Transverse colon (tissue), 4 donors: Measurements from ENCODE around the gene RELN. TPM values are rescaled to one million over a fixed set of nuclear protein-coding genes. Genes with fewer than 3 reads are reported as not detected.

ENCODE experiments used
- DNase-seq: peaks from one replicate; pipeline ENCODE4 v3.0.0-alpha.2; 2019
- H3K27ac ChIP-seq, 4 donors: fragments of 200-600 bp; sonication (generic); 2 replicates each; pipeline ENCODE4 v1.5.1; 2016 to 2018; ENCODE audit warnings: inconsistent platforms in 4 of 4
- H3K27me3 ChIP-seq: fragments of 200-600 bp; sonication (generic); 2 replicates; pipeline ENCODE4 v1.5.1; 2017; ENCODE audit warnings: inconsistent platforms
- H3K36me3 ChIP-seq, 4 donors: fragments of 200-600 bp; sonication (generic); 2 replicates each; pipeline ENCODE4 v1.5.1; 2017 to 2019; ENCODE audit warnings: inconsistent platforms in 4 of 4
- H3K4me1 ChIP-seq, 4 donors: fragments of 200-600 bp; sonication (generic); 2 replicates each; pipeline ENCODE4 v1.5.1; 2017 to 2020; ENCODE audit warnings: inconsistent platforms in 4 of 4
- H3K4me3 ChIP-seq, 4 donors: fragments of 200-600 bp; sonication (generic); 1 replicate in 1 of 4; 2 replicates in 3 of 4; pipeline versions ENCODE4 v1.5.1 to v1.6.1; 2017 to 2019; ENCODE audit warnings: inconsistent platforms in 4 of 4
- H3K9me3 ChIP-seq, 2 donors: fragments of 200-600 bp; sonication (generic); 2 replicates each; pipeline ENCODE4 v1.5.1; 2017 to 2019; ENCODE audit warnings: inconsistent platforms in 2 of 2
- CTCF ChIP-seq, 5 experiments: fragments of 200-600 bp in 3 of 5; fragments of 450-650 bp in 2 of 5; sonication (generic) in 3 of 5; IDR thresholded peaks; 1 replicate in 2 of 5; 2 replicates in 3 of 5; pipeline ENCODE4 v1.5.1; 2016 to 2017; ENCODE audit warnings: antibody characterized with exemption in 5 of 5, inconsistent platforms in 3 of 5, mild to moderate bottlenecking in 2 of 5, moderate library complexity in 1 of 5
- EP300 ChIP-seq: sonication (generic); formaldehyde crosslinking; IDR thresholded peaks from one replicate; pipeline ENCODE4 v1.6.1; 2017; ENCODE audit warnings: antibody characterized with exemption, low read depth
- POLR2A ChIP-seq: fragments of 450-650 bp; IDR thresholded peaks from one replicate; pipeline ENCODE4 v1.6.1; 2016; ENCODE audit warnings: antibody characterized with exemption, mild to moderate bottlenecking, moderate library complexity
- POLR2AphosphoS5 ChIP-seq, 3 donors: sonication (generic); formaldehyde crosslinking; IDR thresholded peaks; one replicate each; pipeline ENCODE4 v1.6.1; 2016; ENCODE audit warnings: antibody characterized with exemption in 3 of 3
- WGBS, 2 donors: methylation state at CpG; one replicate each; pipeline ENCODE4 v1.1.5; 2018; ENCODE audit warnings: low coverage in 1 of 2; 5-methylcytosine and 5-hydroxymethylcytosine counted together
- in situ Hi-C, 4 donors: fragments of 200-750 bp; cut with MboI; loops; one replicate each; pipeline versions ENCODE4 v1.15.0 to v1.15.1; 2017; ENCODE audit warnings: low sequenced_read_pairs in 3 of 4, low pct_ligation_motif_present in 1 of 4, low pct_unique_long_range_greater_than_20kb in 1 of 4
- intact Hi-C: fragments of 100-400 bp; cut with DNase I; formaldehyde crosslinking; loops from one replicate; pipeline ENCODE4 v1.15.1; 2023; ENCODE audit warnings: low total_unique reads
- total RNA-seq, 4 donors: library from RNA; depleted of rRNA; stranded (reverse); fragments of >200 nt; gene quantifications; one replicate each; pipeline ENCODE4 v1.1.0, GENCODE V29; 2016

The RELN gene
- total RNA-seq, 4 donors from 2014 or later = 1.00 to 2.7 (median 1.5) TPM; not detected in 1

DNA sequence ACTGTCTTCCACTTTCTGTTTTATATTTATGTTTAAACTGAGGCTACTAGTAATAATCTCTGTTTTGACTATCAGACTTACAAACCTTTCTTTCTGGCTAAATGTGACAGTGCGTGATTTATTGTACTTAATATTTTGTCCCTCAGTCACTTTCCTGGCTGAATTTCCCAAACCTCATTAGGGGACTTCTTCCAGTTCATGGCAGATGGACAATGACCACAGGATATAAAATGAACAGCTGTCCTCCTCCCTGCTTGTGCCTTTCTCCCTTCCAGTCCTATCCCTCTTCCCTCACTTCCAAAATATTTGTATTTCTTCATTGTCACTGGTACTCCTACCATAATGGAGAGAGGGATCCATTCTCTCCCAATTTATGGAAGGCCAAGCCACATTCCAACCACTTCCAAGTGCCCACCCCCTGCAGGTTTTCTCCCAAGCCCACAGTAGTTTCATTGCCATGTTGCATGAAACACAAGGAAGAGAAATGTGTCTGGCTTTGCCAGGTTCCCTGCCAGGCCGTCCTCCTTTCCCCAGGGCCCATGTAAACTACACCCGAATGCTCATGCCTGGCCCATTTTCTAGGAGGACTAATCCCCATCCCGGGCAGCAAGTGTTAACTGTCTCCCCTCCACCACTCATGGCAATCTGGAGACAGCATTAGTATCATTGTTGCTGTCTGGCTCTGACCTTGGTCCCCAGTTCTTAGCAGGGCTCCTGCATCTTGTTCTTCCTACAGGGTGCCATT is 273.9 kb downstream of the RELN start:
- in situ Hi-C loops = no loop called here
- DNase-seq = no peak
- intact Hi-C loops = no loop called here
- Histone ChIP-seq H3K27ac (no peak overlapping the region), H3K4me1 (no peaks in the 10 kb centered on the region), H3K9me3 (no peaks in the 10 kb centered on the region), H3K36me3 (no peaks in the 10 kb centered on the region), H3K4me3 (no peak overlapping the region), H3K27me3 (no peaks in the 10 kb centered on the region)
- 65 to 84% methylated on average over 3 to 4 of the region's 4 CpGs for WGBS, 2 donors
- TF ChIP-seq EP300 = no peak
- no peak for TF ChIP-seq POLR2A
- TF ChIP-seq POLR2AphosphoS5 (IDR thresholded peaks at IDR 0.05) = no peak
- no peak for TF ChIP-seq CTCF (IDR thresholded peaks at IDR 0.05)

GRCh38 chr7:103714376-103714927 is 275.0 kb downstream of the RELN start:
- TF ChIP-seq EP300 = no peak
- TF ChIP-seq POLR2AphosphoS5 (IDR thresholded peaks at IDR 0.05) = no peak
- TF ChIP-seq POLR2A = no peak
- TF ChIP-seq CTCF (IDR thresholded peaks at IDR 0.05) = no peak
- intact Hi-C loops = no loop called here
- H3K4me3 ChIP-seq = no peak overlapping the region
- H3K36me3 ChIP-seq = no peaks in the 10 kb centered on the region
- H3K9me3 ChIP-seq = no peaks in the 10 kb centered on the region
- in situ Hi-C loops = no loop called here
- WGBS, 2 donors = 73 to 76% methylated on average over 8 to 9 of the region's 9 CpGs
- H3K4me1 ChIP-seq = no peaks in the 10 kb centered on the region
- no peak for DNase-seq
- no peaks in the 10 kb centered on the region for H3K27me3 ChIP-seq
- H3K27ac ChIP-seq = no peak overlapping the region

DNA sequence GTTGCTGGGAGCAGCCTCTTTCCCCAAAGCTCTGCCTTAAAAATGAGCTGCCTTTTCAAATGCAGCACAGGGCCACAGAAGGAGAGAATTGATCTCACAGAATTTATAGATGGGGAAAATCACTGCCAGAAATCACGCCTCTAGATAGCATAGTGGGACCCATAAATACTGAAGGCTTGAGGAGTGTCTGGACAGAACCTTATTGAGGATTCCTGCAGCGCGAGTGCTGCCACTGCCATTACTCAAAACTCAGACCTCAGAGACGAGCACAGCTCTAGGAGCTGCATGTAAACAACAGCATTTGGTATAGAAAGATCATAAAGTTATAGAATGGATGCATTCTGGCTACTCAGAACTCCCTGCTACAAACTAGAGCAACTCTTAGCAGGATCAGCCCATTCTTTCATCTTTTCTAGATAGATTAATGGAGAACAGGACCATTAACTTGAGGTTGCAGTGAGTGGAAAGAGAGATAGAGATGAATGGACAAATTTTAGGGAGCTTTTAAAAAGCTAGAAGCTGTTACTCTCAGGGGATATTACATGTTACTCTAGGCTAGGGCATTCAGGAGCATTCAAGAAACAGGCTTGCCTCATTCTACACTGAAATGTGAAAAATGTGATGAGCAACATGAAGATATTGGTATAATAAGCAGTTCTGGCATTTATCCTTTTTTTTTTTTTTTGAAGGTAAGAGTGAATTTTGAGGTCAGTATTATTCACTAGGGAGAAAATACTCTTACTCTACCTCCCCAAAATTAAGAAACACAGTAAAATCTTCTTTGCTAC is 276.3 kb downstream of the RELN start:
- Histone ChIP-seq H3K9me3 (no peaks in the 10 kb centered on the region), H3K4me3 (no peak overlapping the region), H3K36me3 (no peaks in the 10 kb centered on the region), H3K27me3 (no peaks in the 10 kb centered on the region), H3K27ac (no peak overlapping the region), H3K4me1 (no peaks in the 10 kb centered on the region)
- in situ Hi-C loops = no loop called here
- 62% methylated on average over 4 of the region's 4 CpGs; no CpG with 5 or more reads in 1 of the 2 donors for WGBS, 2 donors
- intact Hi-C loops = no loop called here
- no peak for TF ChIP-seq EP300
- TF ChIP-seq POLR2AphosphoS5 (IDR thresholded peaks at IDR 0.05) = no peak
- TF ChIP-seq CTCF (IDR thresholded peaks at IDR 0.05) = no peak
- TF ChIP-seq POLR2A = no peak
- no peak for DNase-seq

- H3K9me3 ChIP-seq = no peaks in the 10 kb centered on the region
- H3K4me3 ChIP-seq = no peak overlapping the region
- no peaks in the 10 kb centered on the region for H3K4me1 ChIP-seq
- H3K27me3 ChIP-seq = no peaks in the 10 kb centered on the region
- 69 to 79% methylated on average over 2 to 4 of the region's 4 CpGs for WGBS, 2 donors
- in situ Hi-C loops = no loop called here
- no peaks in the 10 kb centered on the region for H3K36me3 ChIP-seq
- intact Hi-C loops = no loop called here
- TF ChIP-seq EP300 = no peak
- TF ChIP-seq POLR2A = no peak
- no peak for TF ChIP-seq CTCF (IDR thresholded peaks at IDR 0.05)
- TF ChIP-seq POLR2AphosphoS5 (IDR thresholded peaks at IDR 0.05) = no peak
- no peak for DNase-seq
- H3K27ac ChIP-seq = no peak overlapping the region
These were observed 278.0 kb downstream of the RELN start for GRCh38 chr7:103711413-103711812.
